ENCODE results near the gene CTDSP2.
A peak's percentile ranks its signal among the peaks of the same experiment; 100 is the strongest.

The CTDSP2 gene, protein sequence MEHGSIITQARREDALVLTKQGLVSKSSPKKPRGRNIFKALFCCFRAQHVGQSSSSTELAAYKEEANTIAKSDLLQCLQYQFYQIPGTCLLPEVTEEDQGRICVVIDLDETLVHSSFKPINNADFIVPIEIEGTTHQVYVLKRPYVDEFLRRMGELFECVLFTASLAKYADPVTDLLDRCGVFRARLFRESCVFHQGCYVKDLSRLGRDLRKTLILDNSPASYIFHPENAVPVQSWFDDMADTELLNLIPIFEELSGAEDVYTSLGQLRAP

DNA sequence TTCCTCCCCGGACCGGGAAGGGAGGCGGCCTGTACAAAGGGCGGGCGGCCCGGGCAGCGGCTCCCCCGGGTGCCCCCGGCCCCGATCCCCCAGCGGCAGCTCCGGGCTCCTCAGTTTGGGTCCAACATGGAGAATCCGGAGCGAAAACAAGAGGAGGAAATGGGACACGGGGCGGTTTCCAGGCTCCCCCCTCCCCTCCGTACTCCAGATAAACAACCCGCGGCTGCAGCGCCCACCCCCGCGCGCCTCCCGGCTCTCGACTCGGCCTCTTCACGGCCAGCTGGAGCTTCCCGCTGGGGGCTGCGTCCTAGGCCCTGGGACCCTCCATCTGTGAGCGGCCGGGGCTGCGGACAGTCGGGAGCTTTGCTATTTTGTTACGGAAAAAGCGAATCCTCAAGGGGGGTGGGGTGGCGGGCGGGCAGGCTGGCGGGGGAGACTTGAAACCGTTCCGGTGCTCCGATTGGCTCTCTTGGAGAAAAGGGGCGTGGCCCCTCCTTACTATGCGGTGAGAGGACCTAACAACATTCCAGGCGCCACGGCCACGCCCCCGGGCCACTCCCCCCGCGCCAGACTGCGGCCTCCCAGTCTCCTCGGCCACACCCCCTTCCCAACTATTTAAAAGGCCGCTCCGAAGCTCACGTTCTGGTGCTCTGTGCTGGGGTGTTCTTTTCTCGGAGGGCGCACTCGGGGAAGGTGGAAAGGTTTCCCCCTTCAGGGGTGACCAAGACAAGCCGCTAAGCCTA lies at the start of gene CTDSP2:
Gene CTDSP2, minus strand, starts transcription at position 153 of the 743 bp plus-strand sequence. CDS start 294 bp downstream, outside the sequence.
- Histone ChIP-seq H2AFZ (ENCODE audit: low read depth, low read length) (peak within 1 kb of the TSS; percentile 19), H3K4me3 (ENCODE audit: low read length) (peak within 1 kb of the TSS; percentile 93), H3K9me3 (ENCODE audit: low read length) (no peaks in the 10 kb centered on the region), H3K4me1 (ENCODE audit: insufficient read depth, low read length) (peaks cover 40% of the 10 kb centered on the region), H3K27me3 (ENCODE audit: insufficient read depth, low read length) (no peaks in the 10 kb centered on the region), H3K36me3 (ENCODE audit: insufficient read depth, low read length) (peaks cover 4% of the 10 kb centered on the region)

DNA sequence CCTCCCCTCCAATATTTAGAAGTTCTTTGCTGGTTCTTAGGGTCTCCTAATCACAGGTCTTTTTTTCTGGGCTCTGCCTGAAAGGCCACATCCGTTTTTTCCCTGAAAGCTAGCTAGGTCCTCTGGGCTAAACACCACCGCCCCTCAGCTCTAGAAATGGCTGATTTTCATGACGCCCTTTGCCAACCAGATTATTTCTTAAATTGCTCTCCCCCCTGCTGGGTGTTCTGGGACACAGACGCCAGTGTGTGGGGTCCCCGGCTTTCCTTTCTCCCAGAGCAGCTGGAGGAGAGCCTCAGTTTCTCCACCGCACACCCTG lies 49.5 kb upstream of the CTDSP2 start:
- H3K4me3 ChIP-seq (ENCODE audit: low read length) = no peak overlapping the region
- H3K36me3 ChIP-seq (ENCODE audit: insufficient read depth, low read length) = no peaks in the 10 kb centered on the region
- H3K9me3 ChIP-seq (ENCODE audit: low read length) = no peaks in the 10 kb centered on the region
- H3K4me1 ChIP-seq (ENCODE audit: insufficient read depth, low read length) = peaks cover 62% of the 10 kb centered on the region
- H3K27me3 ChIP-seq (ENCODE audit: insufficient read depth, low read length) = no peaks in the 10 kb centered on the region
- H2AFZ ChIP-seq (ENCODE audit: low read depth, low read length) = peak overlapping the region; percentile 46

DNA sequence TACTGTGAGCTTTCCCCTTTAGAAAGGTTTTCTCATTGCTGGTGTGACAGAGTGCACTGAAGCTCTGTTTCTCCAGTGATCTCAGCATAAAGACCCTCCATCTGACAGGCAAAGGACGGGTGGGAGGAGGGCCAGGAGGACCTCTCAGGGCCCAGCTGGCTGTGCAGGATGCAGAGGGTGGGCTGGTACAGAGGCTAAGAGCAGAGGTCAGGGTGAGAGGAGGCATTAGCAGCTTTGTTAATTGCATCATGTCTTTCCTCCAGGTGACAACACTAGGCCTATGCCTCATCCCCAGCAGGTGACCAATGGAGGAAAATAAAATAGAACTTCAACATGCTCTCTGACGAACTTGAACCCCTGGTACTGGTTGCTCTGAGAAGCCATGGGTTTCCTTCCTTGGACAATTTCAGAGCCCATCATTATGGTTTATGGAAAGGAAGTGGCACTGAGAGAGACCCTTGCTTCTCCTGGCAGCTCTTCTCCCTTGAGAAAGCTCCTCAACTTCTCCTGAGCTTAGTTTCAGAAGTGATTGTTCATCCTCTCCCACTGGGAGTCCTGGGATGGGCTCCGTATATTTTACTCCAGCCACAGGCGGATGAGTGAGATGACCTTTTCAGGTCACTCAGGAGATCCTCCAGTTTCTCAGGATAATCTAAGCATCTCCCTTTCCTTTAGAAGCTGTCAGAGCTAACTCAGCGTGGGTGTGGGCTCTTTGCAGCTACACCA lies 49.0 kb upstream of the CTDSP2 start:
- peaks cover 62% of the 10 kb centered on the region for H3K4me1 ChIP-seq (ENCODE audit: insufficient read depth, low read length)
- H3K36me3 ChIP-seq (ENCODE audit: insufficient read depth, low read length) = no peaks in the 10 kb centered on the region
- no peak overlapping the region for H2AFZ ChIP-seq (ENCODE audit: low read depth, low read length)
- no peaks in the 10 kb centered on the region for H3K27me3 ChIP-seq (ENCODE audit: insufficient read depth, low read length)
- no peak overlapping the region for H3K4me3 ChIP-seq (ENCODE audit: low read length)
- H3K9me3 ChIP-seq (ENCODE audit: low read length) = no peaks in the 10 kb centered on the region

DNA sequence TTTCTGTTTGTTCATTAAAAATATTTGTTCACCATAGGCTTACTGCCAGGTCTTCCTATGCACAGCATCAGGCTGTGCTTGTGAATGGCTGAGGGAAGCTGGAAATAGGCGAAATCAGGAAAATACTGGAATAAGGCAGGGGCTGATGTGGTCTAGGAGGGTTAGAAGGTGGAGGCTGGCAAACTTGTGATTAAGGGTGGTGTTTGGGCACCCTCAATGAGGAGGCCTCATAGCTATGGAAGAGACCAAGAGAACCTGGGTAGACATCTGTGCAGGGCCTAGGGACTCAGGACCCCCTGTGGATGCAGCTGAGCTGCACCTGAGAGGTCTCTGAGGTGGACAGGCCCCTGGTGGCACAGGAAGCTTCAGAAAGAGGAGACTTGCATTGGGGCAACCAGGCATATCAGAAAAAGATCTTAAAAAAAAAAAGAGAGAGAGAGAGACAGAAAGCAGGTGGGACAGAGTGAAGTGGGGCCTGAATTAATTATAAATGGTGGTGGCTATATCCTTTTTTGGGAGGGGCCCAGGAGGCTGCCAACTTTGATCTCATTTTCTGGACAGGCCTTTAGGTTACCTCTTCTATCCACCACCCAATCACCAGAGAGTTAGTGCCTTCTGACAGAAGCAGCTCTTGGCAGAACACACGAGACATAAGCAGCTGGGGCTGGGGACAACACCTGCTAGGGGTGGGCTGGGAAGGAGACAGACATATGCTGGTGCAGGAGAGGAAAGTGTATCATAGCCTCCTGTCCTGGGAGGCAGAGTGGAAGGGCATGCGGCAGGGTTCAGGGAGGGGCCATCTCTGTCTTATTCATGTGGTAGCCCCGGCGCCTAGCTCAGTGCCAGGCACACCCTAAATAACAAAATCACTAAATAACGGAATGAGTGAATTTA lies 48.1 kb upstream of the CTDSP2 start:
- H3K36me3 ChIP-seq (ENCODE audit: insufficient read depth, low read length) = no peaks in the 10 kb centered on the region
- no peaks in the 10 kb centered on the region for H3K27me3 ChIP-seq (ENCODE audit: insufficient read depth, low read length)
- H2AFZ ChIP-seq (ENCODE audit: low read depth, low read length) = peak overlapping the region; percentile 64
- H3K9me3 ChIP-seq (ENCODE audit: low read length) = no peaks in the 10 kb centered on the region
- H3K4me3 ChIP-seq (ENCODE audit: low read length) = no peak overlapping the region
- peaks cover 62% of the 10 kb centered on the region for H3K4me1 ChIP-seq (ENCODE audit: insufficient read depth, low read length)

DNA sequence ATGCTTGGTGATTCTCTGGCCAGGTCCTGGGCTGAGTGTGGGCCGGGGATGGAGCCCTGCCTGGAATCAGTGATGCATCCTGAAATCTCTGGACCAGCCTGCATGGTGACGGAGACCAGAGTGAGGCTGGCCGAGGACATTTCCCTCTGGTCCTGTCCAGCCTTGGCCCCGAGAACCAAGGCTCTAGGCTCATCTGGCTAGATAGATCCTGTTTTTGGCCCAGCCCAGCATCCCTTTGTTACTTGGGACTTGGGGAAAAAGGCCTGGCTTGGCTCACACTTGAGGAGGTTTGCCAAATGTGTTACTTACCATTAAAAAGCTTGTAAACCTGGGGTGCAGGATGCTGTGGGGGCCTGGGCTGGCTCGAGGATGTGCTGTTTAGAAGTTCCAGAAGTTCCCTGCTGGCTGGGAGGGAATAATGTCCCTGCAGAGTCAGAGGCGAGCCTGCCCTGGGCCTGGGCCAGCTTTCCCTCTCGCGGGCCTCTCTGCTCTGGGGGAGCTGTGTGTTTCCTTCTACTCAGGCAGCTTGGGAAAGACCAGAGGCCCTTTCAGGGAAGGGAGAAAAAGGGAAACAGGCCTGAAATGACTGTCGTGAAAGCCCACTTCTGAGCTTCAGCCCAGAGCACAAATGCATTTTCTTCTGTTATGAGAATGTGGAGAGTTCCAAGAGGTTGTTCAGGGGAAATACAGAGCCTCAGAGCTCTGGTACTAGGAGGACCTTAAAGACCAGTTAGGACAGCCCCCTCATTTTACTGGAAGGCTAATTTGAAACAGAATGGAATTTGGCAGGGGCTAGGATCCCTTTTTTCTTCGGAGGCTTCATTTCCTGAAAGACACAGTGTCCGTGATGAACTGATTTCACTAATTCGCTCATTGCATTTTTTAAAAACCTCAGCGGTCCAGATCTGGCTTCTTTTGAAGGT lies 47.2 kb upstream of the CTDSP2 start:
- Histone ChIP-seq H2AFZ (ENCODE audit: low read depth, low read length) (peak overlapping the region; percentile 64), H3K4me1 (ENCODE audit: insufficient read depth, low read length) (peaks cover 60% of the 10 kb centered on the region), H3K4me3 (ENCODE audit: low read length) (no peak overlapping the region), H3K9me3 (ENCODE audit: low read length) (no peaks in the 10 kb centered on the region), H3K27me3 (ENCODE audit: insufficient read depth, low read length) (no peaks in the 10 kb centered on the region), H3K36me3 (ENCODE audit: insufficient read depth, low read length) (no peaks in the 10 kb centered on the region)

DNA sequence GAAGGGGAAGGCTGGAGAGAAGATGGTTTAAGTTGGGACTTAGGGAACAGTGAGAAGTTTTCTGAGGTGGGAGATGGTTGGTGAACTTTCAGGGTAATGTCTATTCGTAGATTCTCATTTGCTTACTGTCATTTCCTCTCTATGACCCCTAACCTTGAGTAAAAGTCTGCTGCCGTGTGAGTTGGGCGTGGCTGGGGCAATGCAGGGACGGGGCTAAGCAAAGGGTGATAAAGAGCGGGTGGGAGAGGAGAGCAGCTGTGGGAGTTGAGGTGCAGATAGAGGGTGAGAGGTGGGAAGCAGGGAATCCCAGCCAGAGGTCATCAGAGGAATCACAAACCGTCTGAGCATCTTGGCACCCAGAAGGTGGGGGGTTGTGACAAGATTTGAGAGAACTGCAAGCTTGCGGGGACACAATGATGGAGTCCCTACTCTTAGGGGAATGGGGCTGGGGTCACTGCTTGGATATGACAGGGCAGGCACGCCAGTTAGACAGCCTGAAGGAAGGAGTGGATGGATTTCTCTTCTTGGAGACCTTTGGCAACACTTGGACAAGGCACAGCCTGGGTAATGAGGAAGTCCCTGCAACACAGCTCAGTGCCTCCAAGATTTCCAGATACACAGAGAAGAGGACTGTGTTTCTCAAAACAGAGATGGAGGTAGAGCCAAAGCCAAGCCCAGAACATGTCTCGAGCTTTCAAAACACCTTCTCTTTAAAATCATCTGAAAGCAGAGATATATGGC lies 45.9 kb upstream of the CTDSP2 start:
- H3K27me3 ChIP-seq (ENCODE audit: insufficient read depth, low read length) = no peaks in the 10 kb centered on the region
- H3K36me3 ChIP-seq (ENCODE audit: insufficient read depth, low read length) = no peaks in the 10 kb centered on the region
- peaks cover 50% of the 10 kb centered on the region for H3K4me1 ChIP-seq (ENCODE audit: insufficient read depth, low read length)
- no peaks in the 10 kb centered on the region for H3K9me3 ChIP-seq (ENCODE audit: low read length)
- no peak overlapping the region for H2AFZ ChIP-seq (ENCODE audit: low read depth, low read length)
- no peak overlapping the region for H3K4me3 ChIP-seq (ENCODE audit: low read length)

DNA sequence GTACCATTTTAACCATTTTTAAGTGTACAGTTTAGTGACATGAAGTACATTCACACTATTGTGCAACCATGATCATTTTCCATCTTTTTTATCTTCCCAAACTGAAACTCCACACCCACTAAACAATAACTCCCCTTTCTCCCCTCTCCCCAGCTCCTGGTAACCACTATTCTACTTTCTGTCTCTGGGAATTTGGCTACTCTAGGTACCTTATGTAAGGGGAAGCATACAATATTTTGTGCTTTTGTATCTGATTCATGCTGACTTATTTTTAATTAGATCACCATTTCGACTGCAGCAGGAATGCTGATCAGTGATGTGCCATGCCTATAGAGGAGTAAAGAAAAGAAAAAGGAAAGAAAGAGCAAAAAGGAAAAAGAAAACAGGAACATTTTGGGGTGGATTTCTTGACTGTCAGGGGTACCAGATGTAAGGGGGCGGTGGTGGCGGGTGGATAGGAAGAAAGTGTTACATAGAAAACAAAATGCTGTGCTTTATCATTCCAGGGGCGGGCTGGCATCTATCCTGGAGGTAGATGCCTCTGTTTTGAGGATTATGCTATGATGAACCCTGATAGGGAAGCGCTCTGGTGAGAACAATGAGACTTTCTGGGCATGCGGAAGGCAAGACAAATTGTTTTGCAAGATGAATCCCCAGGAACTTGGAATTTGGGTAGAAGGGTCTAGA lies 45.2 kb upstream of the CTDSP2 start:
- H2AFZ ChIP-seq (ENCODE audit: low read depth, low read length) = no peak overlapping the region
- no peaks in the 10 kb centered on the region for H3K9me3 ChIP-seq (ENCODE audit: low read length)
- no peaks in the 10 kb centered on the region for H3K27me3 ChIP-seq (ENCODE audit: insufficient read depth, low read length)
- H3K4me1 ChIP-seq (ENCODE audit: insufficient read depth, low read length) = peaks cover 43% of the 10 kb centered on the region
- no peaks in the 10 kb centered on the region for H3K36me3 ChIP-seq (ENCODE audit: insufficient read depth, low read length)
- H3K4me3 ChIP-seq (ENCODE audit: low read length) = no peak overlapping the region

DNA sequence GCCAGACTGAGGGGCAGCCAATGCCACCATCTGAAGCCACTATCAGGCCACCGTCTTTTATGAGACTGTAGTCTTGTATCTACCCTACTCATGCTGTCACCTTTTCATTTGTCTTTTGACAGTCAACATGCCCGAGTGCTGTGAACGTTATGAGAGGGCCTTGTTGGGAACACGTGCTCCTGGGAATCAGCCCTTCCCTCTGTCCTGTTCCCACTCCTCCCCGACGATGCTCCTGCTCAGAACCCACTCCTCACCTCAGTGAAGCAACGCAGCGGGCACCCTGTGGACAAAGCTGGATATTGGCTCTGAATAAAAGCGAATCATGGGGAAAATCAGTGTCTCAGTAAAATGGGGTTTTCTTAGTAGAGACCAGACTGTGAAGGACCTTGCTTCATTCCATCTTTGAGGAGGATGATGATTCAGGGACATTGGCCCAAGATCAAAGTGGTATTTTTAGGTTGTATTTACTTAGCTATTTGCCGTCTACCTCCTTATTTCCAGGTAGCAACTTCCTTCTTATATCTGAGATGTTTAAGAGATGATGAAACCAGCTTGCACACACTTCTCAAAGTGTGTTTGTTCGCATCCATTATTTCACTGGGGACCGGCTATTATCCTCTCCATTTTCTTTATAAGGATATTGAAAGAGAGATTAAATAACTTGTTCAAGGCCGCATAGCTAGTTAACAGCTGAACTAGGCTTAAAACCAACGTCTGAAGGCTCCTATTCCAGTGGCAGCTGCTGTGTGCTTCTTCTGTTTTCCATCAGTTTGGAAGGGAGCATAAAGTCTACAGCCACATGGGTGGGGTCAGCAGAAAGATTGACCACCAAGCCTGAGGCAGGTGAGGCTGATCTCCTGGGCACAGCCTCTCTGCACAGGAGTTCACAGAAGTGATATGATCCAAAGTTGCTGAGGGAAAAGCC lies 43.9 kb upstream of the CTDSP2 start:
- peaks cover 31% of the 10 kb centered on the region for H3K4me1 ChIP-seq (ENCODE audit: insufficient read depth, low read length)
- H3K27me3 ChIP-seq (ENCODE audit: insufficient read depth, low read length) = no peaks in the 10 kb centered on the region
- H3K36me3 ChIP-seq (ENCODE audit: insufficient read depth, low read length) = no peaks in the 10 kb centered on the region
- H3K9me3 ChIP-seq (ENCODE audit: low read length) = no peaks in the 10 kb centered on the region
- H2AFZ ChIP-seq (ENCODE audit: low read depth, low read length) = no peak overlapping the region
- H3K4me3 ChIP-seq (ENCODE audit: low read length) = no peak overlapping the region

DNA sequence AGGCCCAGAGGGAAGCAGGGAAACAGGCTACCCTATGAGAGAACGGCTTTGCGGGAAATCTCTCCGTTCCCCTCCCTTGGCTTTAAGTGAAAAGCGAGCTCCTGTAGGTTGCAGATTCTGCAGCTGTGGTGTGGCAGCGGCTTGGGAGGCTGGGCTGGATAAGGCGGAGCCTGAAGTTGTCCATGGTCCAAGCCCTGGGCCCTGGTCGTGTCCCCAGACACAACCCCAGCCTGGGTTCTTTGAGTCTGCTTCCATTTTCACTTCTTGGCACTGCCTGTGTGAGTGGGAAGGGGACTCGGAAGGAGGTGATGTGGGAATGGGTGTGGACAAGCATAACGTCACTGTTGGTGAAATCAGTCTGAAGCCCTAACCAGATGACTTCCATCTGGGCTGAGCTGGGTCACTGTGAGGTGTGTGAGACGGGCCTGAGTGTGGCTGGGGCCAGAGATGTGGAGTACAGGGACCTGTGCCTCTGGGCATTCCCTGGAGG lies 43.0 kb upstream of the CTDSP2 start:
- Histone ChIP-seq H2AFZ (ENCODE audit: low read depth, low read length) (no peak overlapping the region), H3K9me3 (ENCODE audit: low read length) (peaks cover 2% of the 10 kb centered on the region), H3K27me3 (ENCODE audit: insufficient read depth, low read length) (no peaks in the 10 kb centered on the region), H3K36me3 (ENCODE audit: insufficient read depth, low read length) (no peaks in the 10 kb centered on the region), H3K4me3 (ENCODE audit: low read length) (no peak overlapping the region), H3K4me1 (ENCODE audit: insufficient read depth, low read length) (peaks cover 22% of the 10 kb centered on the region)

DNA sequence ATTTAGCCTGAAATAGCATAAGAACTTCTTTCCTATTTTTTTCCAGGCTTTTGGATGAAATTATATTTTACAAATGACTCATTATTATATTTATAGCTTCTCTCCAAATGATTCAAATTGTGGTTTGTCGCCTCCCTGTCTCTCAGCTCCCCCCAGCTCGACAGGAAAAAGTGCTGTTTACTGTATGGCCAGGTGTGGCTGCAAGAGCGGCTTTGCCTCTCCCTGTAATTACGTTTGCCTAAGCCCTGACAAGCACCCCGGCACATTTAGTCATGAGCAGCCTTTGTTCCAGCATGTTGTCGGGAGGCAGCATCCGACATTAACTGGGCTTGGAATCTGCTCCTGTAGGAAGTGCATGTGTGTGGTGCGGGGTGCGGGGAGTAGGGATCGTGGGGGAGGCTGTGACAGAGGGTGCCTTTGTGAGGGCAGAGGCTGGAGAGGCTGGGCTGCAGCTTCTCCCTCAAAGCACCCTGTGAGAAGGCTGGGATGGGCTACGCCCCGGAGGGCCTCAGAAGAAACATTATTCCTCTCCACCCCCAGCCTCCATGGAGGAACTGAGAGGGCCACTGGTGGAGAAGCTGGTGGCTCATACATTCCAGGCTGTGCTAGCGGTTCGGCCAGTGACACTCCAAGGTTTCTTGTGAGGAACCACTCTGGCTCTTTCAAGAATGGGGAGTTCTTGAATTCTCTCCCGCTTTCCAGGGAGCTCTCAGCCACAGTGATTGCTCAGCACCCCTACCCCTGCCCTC lies 42.1 kb upstream of the CTDSP2 start:
- peaks cover 12% of the 10 kb centered on the region for H3K4me1 ChIP-seq (ENCODE audit: insufficient read depth, low read length)
- no peak overlapping the region for H2AFZ ChIP-seq (ENCODE audit: low read depth, low read length)
- no peaks in the 10 kb centered on the region for H3K27me3 ChIP-seq (ENCODE audit: insufficient read depth, low read length)
- H3K4me3 ChIP-seq (ENCODE audit: low read length) = no peak overlapping the region
- H3K36me3 ChIP-seq (ENCODE audit: insufficient read depth, low read length) = no peaks in the 10 kb centered on the region
- peaks cover 2% of the 10 kb centered on the region for H3K9me3 ChIP-seq (ENCODE audit: low read length)
